Esophagus squamous epithelium (tissue), 4 donors: ENCODE measurements around the gene CD58.
"Not testable (repeated sequence)": the region's sequence is repeated elsewhere in the genome, so short reads cannot be mapped to it uniquely, and the experiment has no call there.

Source experiments
- CTCF ChIP-seq, 6 experiments: fragments of 450-650 bp in 4 of 6; fragments of 200-600 bp in 2 of 6; sonication (generic) in 2 of 6; IDR thresholded peaks; one replicate each; pipeline ENCODE4 v1.5.1; 2016 to 2019; ENCODE audit warnings: antibody characterized with exemption in 6 of 6, mild to moderate bottlenecking in 4 of 6, moderate library complexity in 4 of 6
- POLR2A ChIP-seq, 4 donors: fragments of 450-650 bp; IDR thresholded peaks; one replicate each; pipeline ENCODE4 v1.6.1; 2017; ENCODE audit warnings: antibody characterized with exemption in 4 of 4, mild to moderate bottlenecking in 4 of 4, moderate library complexity in 3 of 4

- TF ChIP-seq POLR2A, CTCF (IDR thresholded peaks at IDR 0.05): not testable (repeated sequence)
Measured at GRCh38 chr1:116591951-116592605, 21.3 kb upstream of the CD58 start.
